CD14-positive monocyte (primary cell): ENCODE measurements around the gene CDH22. TPM values are rescaled to one million over a fixed set of nuclear protein-coding genes. Genes with fewer than 3 reads are reported as not detected.
A peak's percentile ranks its signal among the peaks of the same experiment; 100 is the strongest.

Experiments used
- DNase-seq, 3 donors: peaks; one replicate each; pipeline ENCODE4 v3.0.0-alpha.2; 2011 to 2022
- H2AFZ ChIP-seq: 2 replicates; pipeline ENCODE4 v1.6.0; 2012; ENCODE audit warnings: mild to moderate bottlenecking, low read depth, low read length, inconsistent platforms; ENCODE audit not compliant: insufficient read depth, poor library complexity, severe bottlenecking
- H3K27ac ChIP-seq, 2 donors: 1 replicate in 1 of 2; 2 replicates in 1 of 2; pipeline ENCODE4 v1.5.1; 2012 to 2013; ENCODE audit warnings: low read length in 2 of 2, control low read depth in 1 of 2, inconsistent platforms in 1 of 2, low read depth in 1 of 2, mild to moderate bottlenecking in 1 of 2
- H3K27me3 ChIP-seq, 2 donors: one replicate each; pipeline versions ENCODE4 v1.6.0 to v1.6.1; 2011 to 2013; ENCODE audit warnings: low read length in 2 of 2; ENCODE audit not compliant: control insufficient read depth in 2 of 2, insufficient read depth in 2 of 2
- H3K36me3 ChIP-seq, 2 donors: replicated peaks in 1 of 2; 1 replicate in 1 of 2; 2 replicates in 1 of 2; pipeline versions ENCODE4 v1.5.1 to v1.6.1; 2012 to 2013; ENCODE audit warnings: low read length in 2 of 2, control low read depth in 1 of 2, inconsistent platforms in 1 of 2, mild to moderate bottlenecking in 1 of 2; ENCODE audit not compliant: insufficient read depth in 2 of 2, control insufficient read depth in 1 of 2
- H3K4me1 ChIP-seq, 2 donors: 1 replicate in 1 of 2; 2 replicates in 1 of 2; pipeline versions ENCODE4 v1.5.1 to v1.6.1; 2012 to 2013; ENCODE audit warnings: low read length in 2 of 2, control low read depth in 1 of 2, inconsistent platforms in 1 of 2, mild to moderate bottlenecking in 1 of 2, moderate library complexity in 1 of 2; ENCODE audit not compliant: insufficient read depth in 2 of 2, control insufficient read depth in 1 of 2
- H3K4me2 ChIP-seq: replicated peaks from 2 replicates; pipeline ENCODE3; 2012; ENCODE audit warnings: low read length, moderate library complexity, mild to moderate bottlenecking; ENCODE audit not compliant: poor library complexity, severe bottlenecking; ENCODE audit errors: extremely low read depth
- H3K4me3 ChIP-seq, 3 experiments: fragments of 200-600 bp in 1 of 3; sonication (generic) in 1 of 3; replicated peaks in 1 of 3; 1 replicate in 2 of 3; 2 replicates in 1 of 3; pipeline ENCODE4 v1.5.1; 2011 to 2013; ENCODE audit warnings: low read length in 3 of 3, mild to moderate bottlenecking in 3 of 3, control low read depth in 2 of 3, low read depth in 2 of 3, inconsistent platforms in 1 of 3, moderate library complexity in 1 of 3
- H3K79me2 ChIP-seq: 2 replicates; pipeline ENCODE4 v1.6.0; 2012; ENCODE audit warnings: mild to moderate bottlenecking, control low read depth, inconsistent platforms, low read length, moderate library complexity; ENCODE audit not compliant: insufficient read depth
- H3K9ac ChIP-seq: 2 replicates; pipeline ENCODE4 v1.6.0; 2017; ENCODE audit warnings: low read length, mild to moderate bottlenecking; ENCODE audit not compliant: insufficient read depth, poor library complexity, severe bottlenecking
- H3K9me3 ChIP-seq, 2 donors: replicated peaks in 1 of 2; 1 replicate in 1 of 2; 2 replicates in 1 of 2; pipeline versions ENCODE4 v1.5.1 to v1.6.1; 2012 to 2013; ENCODE audit warnings: low read length in 2 of 2, control low read depth in 1 of 2; ENCODE audit not compliant: control insufficient read depth in 1 of 2, insufficient read depth in 1 of 2
- H4K20me1 ChIP-seq: 2 replicates; pipeline ENCODE4 v1.6.0; 2012; ENCODE audit warnings: mild to moderate bottlenecking, low read length, control low read depth, moderate library complexity; ENCODE audit not compliant: insufficient read depth
- H3K27ac Mint-ChIP-seq, 7 donors: one replicate each; pipeline ENCODE4 v1.8.0; 2020; ENCODE audit warnings: mild to moderate bottlenecking in 7 of 7, mixed read lengths in 7 of 7, moderate library complexity in 6 of 7, inconsistent platforms in 2 of 7
- H3K27me3 Mint-ChIP-seq, 3 donors: one replicate each; pipeline ENCODE4 v1.8.0; 2021 to 2022; ENCODE audit warnings: low read depth in 3 of 3, mild to moderate bottlenecking in 3 of 3, mixed read lengths in 3 of 3, moderate library complexity in 3 of 3, inconsistent platforms in 1 of 3
- H3K36me3 Mint-ChIP-seq, 2 donors: one replicate each; pipeline ENCODE4 v1.8.0; 2020; ENCODE audit warnings: mixed read lengths in 2 of 2, inconsistent platforms in 1 of 2, mild to moderate bottlenecking in 1 of 2
- H3K4me1 Mint-ChIP-seq: one replicate; pipeline ENCODE4 v1.8.0; 2020; ENCODE audit warnings: mild to moderate bottlenecking, mixed read lengths
- H3K4me3 Mint-ChIP-seq, 2 donors: one replicate each; pipeline ENCODE4 v1.8.0; 2020; ENCODE audit warnings: mild to moderate bottlenecking in 2 of 2, mixed read lengths in 2 of 2, moderate library complexity in 1 of 2
- H3K9me3 Mint-ChIP-seq, 7 donors: one replicate each; pipeline ENCODE4 v1.8.0; 2020 to 2022; ENCODE audit warnings: mixed read lengths in 7 of 7, mild to moderate bottlenecking in 6 of 7, moderate library complexity in 6 of 7, inconsistent platforms in 2 of 7
- WGBS: methylation state at CpG from one replicate; pipeline ENCODE4 v1.1.5; 2013; ENCODE audit warnings: missing lambda C conversion rate; ENCODE audit not compliant: insufficient coverage; 5-methylcytosine and 5-hydroxymethylcytosine counted together
- intact Hi-C, 2 donors: fragments of 100-400 bp; cut with micrococcal nuclease; formaldehyde crosslinking; loops; one replicate each; pipeline versions ENCODE4 v1.15.0 to v1.15.1; 2023
- polyA plus RNA-seq, 3 donors: library from polyadenylated mRNA; depleted of rRNA in 1 of 3; unstranded in 2 of 3; stranded (reverse) in 1 of 3; fragments of 300-500 nt in 2 of 3; fragments of >200 nt in 1 of 3; fragmentation: Illumina TruSeq in 2 of 3; gene quantifications; 1 replicate in 2 of 3; 2 replicates in 1 of 3; pipeline ENCODE4 v1.2.3, GENCODE V29; 2012 to 2021
- TF ChIP-seq, protein P1 (sequence below): fragments of 200-600 bp; IDR thresholded peaks from one replicate; pipeline ENCODE4 v1.8.0; 2022; ENCODE audit warnings: antibody characterized with exemption, mild to moderate bottlenecking

Gene CDH22
- polyA plus RNA-seq, 3 donors, result not detected

DNA sequence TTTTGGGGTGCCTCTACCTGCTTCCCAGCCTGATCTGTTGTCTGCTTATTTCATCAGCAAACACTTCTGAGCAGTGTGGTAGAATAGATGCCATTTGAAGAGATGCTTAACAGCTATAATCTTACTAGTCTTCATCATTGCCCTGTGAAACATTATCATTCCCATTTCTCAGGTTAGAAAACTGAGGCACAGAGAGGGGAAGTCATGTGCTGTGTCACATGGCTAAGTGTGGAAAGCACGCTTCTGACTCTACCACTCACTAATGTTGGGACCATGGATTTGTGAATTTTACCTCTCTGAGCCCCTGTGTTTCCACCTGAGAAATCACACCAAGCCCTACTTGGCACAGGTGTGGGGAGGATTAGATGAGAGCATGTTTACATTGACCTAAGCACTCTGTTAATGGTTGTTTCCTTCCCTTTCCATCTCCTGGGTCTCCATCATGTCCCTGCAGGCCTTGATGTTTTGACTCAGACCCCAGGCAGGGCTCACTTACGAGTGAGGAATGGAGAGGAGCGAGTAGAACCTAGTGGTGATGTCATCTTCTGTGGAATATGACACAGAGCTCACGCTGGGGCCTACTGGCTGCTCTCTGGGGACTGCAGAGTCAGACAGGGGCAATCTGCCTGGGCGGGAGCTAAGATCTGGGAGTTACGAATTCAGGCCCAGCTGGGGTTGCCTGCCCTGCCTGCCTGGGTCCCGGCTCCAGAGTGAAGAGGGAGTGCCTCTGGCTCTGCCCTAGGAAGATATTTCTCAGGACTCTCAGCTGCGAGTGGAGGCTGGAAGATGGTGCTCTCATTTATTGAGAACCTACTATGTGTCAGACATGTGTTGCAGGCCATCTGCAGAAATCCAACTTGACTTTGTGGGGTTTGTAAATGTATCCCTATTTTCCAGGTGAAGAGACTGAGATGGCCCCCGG, 64.3 kb downstream of the CDH22 start:
- Histone ChIP-seq H3K4me2 (no peak overlapping the region), H3K79me2 (no peaks in the 10 kb centered on the region), H3K9ac (no peak overlapping the region), H3K27ac (no peak overlapping the region), H4K20me1 (no peaks in the 10 kb centered on the region), H3K36me3 (no peaks in the 10 kb centered on the region), H3K9me3 (no peaks in the 10 kb centered on the region), H3K4me1 (no peaks in the 10 kb centered on the region), H3K27me3 (peaks cover 33 to 45% of the 10 kb centered on the region in 2 donors), H3K4me3 (no peak overlapping the region), H2AFZ (no peak overlapping the region)
- intact Hi-C loops, result no loop called here
- WGBS, result 85% methylated on average over 8 of the region's 9 CpGs
- Mint-ChIP-seq H3K36me3 (no peaks in the 10 kb centered on the region), H3K27ac (peak overlapping the region in 2 of 7 donors; percentile 6 to 16), H3K4me3 (no peak overlapping the region), H3K9me3 (peaks cover 0 to 5% (median 0%) of the 10 kb centered on the region in 7 donors), H3K27me3 (peaks cover 32 to 48% (median 46%) of the 10 kb centered on the region in 3 donors), H3K4me1 (peaks cover 2% of the 10 kb centered on the region)
- TF ChIP-seq, protein P1, sequence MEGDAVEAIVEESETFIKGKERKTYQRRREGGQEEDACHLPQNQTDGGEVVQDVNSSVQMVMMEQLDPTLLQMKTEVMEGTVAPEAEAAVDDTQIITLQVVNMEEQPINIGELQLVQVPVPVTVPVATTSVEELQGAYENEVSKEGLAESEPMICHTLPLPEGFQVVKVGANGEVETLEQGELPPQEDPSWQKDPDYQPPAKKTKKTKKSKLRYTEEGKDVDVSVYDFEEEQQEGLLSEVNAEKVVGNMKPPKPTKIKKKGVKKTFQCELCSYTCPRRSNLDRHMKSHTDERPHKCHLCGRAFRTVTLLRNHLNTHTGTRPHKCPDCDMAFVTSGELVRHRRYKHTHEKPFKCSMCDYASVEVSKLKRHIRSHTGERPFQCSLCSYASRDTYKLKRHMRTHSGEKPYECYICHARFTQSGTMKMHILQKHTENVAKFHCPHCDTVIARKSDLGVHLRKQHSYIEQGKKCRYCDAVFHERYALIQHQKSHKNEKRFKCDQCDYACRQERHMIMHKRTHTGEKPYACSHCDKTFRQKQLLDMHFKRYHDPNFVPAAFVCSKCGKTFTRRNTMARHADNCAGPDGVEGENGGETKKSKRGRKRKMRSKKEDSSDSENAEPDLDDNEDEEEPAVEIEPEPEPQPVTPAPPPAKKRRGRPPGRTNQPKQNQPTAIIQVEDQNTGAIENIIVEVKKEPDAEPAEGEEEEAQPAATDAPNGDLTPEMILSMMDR, result no peak
- no peak for DNase-seq

DNA sequence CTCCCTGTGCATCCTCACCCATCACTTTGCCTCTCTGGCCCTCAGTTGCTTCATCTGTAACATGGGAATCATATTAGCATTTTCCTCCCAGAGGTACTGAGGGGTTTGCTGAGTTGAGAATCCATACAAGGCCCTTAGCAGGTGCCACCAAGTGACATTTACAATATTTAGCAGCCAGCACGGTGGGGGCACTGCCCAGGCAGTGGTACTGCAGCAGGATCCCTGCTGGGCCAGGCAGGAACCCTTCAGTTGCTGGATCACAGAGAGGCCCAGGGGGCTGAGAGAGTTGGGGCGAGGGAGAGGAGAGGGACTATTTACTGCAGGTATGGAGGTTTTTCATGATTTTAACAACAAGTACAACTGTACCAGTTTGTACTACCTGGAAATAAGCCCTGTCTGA, 65.9 kb downstream of the CDH22 start:
- Histone ChIP-seq H3K9ac (no peak overlapping the region), H3K79me2 (no peaks in the 10 kb centered on the region), H2AFZ (no peak overlapping the region), H3K9me3 (no peaks in the 10 kb centered on the region), H3K36me3 (no peaks in the 10 kb centered on the region), H3K4me3 (no peak overlapping the region), H3K4me2 (no peak overlapping the region), H3K27me3 (peaks cover 25 to 35% of the 10 kb centered on the region in 2 donors), H3K4me1 (no peaks in the 10 kb centered on the region), H3K27ac (no peak overlapping the region), H4K20me1 (no peaks in the 10 kb centered on the region)
- intact Hi-C loops, result no loop called here
- DNase-seq, result no peak
- Mint-ChIP-seq H3K4me3 (no peak overlapping the region), H3K9me3 (peaks cover 0 to 5% (median 0%) of the 10 kb centered on the region in 7 donors), H3K4me1 (peaks cover 2% of the 10 kb centered on the region), H3K27me3 (peaks cover 23 to 36% (median 33%) of the 10 kb centered on the region in 3 donors), H3K36me3 (no peaks in the 10 kb centered on the region), H3K27ac (no peak overlapping the region)
- TF ChIP-seq, protein P1, result no peak
- WGBS, result 44% methylated on average over 1 of the region's 2 CpGs
